Measurements from ENCODE around the gene DHRS7B.

DNA sequence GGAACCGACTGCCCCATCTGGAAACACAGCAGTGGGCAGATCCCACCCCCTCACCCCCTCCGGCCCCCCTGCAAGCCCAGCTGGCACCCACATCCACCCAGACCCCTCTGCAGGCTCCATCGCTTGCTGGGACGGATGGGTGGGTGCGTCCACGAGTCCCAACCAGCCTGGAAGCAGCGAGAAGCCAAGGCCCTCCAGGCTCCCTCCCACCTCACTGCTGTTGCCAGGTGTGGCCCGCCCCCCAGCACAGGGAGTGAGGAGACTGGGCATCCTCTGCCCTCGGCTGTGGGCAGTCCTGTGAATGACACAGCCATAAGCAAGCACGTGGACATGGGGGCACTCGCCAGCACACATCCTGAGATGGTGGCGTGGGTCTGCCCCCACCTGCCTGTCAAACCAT is 75.7 kb downstream of the DHRS7B start:
- no peak for TF ChIP-seq EZH2phosphoT487 (IDR thresholded peaks at IDR 0.05; ENCODE audit: borderline replicate concordance, low read depth)
- TF ChIP-seq EP300 (IDR thresholded peaks at IDR 0.05; ENCODE audit: borderline replicate concordance in 1 of 2, low read depth in 1 of 2, low read length in 1 of 2): no peak
- TF ChIP-seq RAD21 (IDR thresholded peaks at IDR 0.05; ENCODE audit: low read length): no peak
- TF ChIP-seq GATA2 (CRISPR knock-in tag; IDR thresholded peaks at IDR 0.05): no peak
- no peak for TF ChIP-seq TAF1 (IDR thresholded peaks at IDR 0.05; ENCODE audit: borderline replicate concordance, low read depth, low read length)
- TF ChIP-seq FOXM1 (IDR thresholded peaks at IDR 0.05; ENCODE audit: low read depth): no peak
- TF ChIP-seq, protein P1, sequence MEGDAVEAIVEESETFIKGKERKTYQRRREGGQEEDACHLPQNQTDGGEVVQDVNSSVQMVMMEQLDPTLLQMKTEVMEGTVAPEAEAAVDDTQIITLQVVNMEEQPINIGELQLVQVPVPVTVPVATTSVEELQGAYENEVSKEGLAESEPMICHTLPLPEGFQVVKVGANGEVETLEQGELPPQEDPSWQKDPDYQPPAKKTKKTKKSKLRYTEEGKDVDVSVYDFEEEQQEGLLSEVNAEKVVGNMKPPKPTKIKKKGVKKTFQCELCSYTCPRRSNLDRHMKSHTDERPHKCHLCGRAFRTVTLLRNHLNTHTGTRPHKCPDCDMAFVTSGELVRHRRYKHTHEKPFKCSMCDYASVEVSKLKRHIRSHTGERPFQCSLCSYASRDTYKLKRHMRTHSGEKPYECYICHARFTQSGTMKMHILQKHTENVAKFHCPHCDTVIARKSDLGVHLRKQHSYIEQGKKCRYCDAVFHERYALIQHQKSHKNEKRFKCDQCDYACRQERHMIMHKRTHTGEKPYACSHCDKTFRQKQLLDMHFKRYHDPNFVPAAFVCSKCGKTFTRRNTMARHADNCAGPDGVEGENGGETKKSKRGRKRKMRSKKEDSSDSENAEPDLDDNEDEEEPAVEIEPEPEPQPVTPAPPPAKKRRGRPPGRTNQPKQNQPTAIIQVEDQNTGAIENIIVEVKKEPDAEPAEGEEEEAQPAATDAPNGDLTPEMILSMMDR (IDR thresholded peaks at IDR 0.05): no peak
- TF ChIP-seq MXI1 (IDR thresholded peaks at IDR 0.05; ENCODE audit: low read depth, low read length): no peak
- no peak for TF ChIP-seq POLR2AphosphoS5 (IDR thresholded peaks at IDR 0.05; ENCODE audit: low read depth, low read length)
- TF ChIP-seq JUND (IDR thresholded peaks at IDR 0.05): no peak
- TF ChIP-seq, protein P2, sequence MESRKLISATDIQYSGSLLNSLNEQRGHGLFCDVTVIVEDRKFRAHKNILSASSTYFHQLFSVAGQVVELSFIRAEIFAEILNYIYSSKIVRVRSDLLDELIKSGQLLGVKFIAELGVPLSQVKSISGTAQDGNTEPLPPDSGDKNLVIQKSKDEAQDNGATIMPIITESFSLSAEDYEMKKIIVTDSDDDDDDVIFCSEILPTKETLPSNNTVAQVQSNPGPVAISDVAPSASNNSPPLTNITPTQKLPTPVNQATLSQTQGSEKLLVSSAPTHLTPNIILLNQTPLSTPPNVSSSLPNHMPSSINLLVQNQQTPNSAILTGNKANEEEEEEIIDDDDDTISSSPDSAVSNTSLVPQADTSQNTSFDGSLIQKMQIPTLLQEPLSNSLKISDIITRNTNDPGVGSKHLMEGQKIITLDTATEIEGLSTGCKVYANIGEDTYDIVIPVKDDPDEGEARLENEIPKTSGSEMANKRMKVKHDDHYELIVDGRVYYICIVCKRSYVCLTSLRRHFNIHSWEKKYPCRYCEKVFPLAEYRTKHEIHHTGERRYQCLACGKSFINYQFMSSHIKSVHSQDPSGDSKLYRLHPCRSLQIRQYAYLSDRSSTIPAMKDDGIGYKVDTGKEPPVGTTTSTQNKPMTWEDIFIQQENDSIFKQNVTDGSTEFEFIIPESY (IDR thresholded peaks at IDR 0.05; ENCODE audit: borderline replicate concordance, low read depth): no peak

Data from SK-N-SH (cell line).